K562 (cell line): ENCODE results near the gene LMBRD1. TPM values are rescaled to one million over a fixed set of nuclear protein-coding genes. Genes with fewer than 3 reads are reported as not detected.

Experiments
- ARID1B ChIP-seq: fragments of 450-650 bp; IDR thresholded peaks from 2 replicates; pipeline ENCODE4 v1.6.1; 2016; ENCODE audit warnings: antibody characterized with exemption, mild to moderate bottlenecking, inconsistent platforms
- CBFA2T3 ChIP-seq: fragments of 450-650 bp; IDR thresholded peaks from 2 replicates; pipeline ENCODE4 v1.6.1; 2017
- CCNT2 ChIP-seq: IDR thresholded peaks from 2 replicates; pipeline ENCODE4 v1.6.1; 2011; ENCODE audit warnings: borderline replicate concordance, low read depth, mild to moderate bottlenecking, moderate library complexity, mixed read lengths, low read length; ENCODE audit not compliant: insufficient read length; ENCODE audit errors: extremely low read depth
- FOXP1 ChIP-seq: sonication (generic); formaldehyde crosslinking; IDR thresholded peaks from 2 replicates; pipeline ENCODE4 v1.8.0; 2022; ENCODE audit warnings: mild to moderate bottlenecking, missing genetic modification reagents
- GATAD2B ChIP-seq: fragments of 450-650 bp; IDR thresholded peaks from 2 replicates; pipeline ENCODE4 v1.6.1; 2017; ENCODE audit warnings: mild to moderate bottlenecking, borderline replicate concordance
- HDAC3 ChIP-seq: fragments of 450-650 bp; IDR thresholded peaks from 2 replicates; pipeline ENCODE4 v1.6.1; 2018; ENCODE audit warnings: borderline replicate concordance, mild to moderate bottlenecking, moderate library complexity; ENCODE audit not compliant: partially characterized antibody
- NCOA1 ChIP-seq: fragments of 450-650 bp; IDR thresholded peaks from 2 replicates; pipeline ENCODE4 v1.6.1; 2016; ENCODE audit warnings: low read depth
- NCOR1 ChIP-seq: fragments of 450-650 bp; IDR thresholded peaks from 2 replicates; pipeline ENCODE4 v1.6.1; 2016; ENCODE audit warnings: mild to moderate bottlenecking, moderate library complexity
- RHOXF2B ChIP-seq: fragments of 250-450 bp; sonication (Bioruptor Pico); conservative IDR thresholded peaks from 2 replicates; pipeline ENCODE4 v1.5.1; 2021
- SOX6 ChIP-seq: fragments of 450-650 bp; IDR thresholded peaks from 2 replicates; pipeline ENCODE4 v1.6.1; 2014; ENCODE audit warnings: mild to moderate bottlenecking
- TAF9B ChIP-seq: fragments of 450-650 bp; IDR thresholded peaks from 2 replicates; pipeline ENCODE4 v1.6.1; 2018; ENCODE audit warnings: mild to moderate bottlenecking; ENCODE audit not compliant: partially characterized antibody
- TBL1XR1 ChIP-seq, 2 experiments: IDR thresholded peaks; 2 replicates each; pipeline ENCODE4 v1.6.1; 2012; ENCODE audit warnings: improper control_type of control experiment in 2 of 2, low read length in 2 of 2, mild to moderate bottlenecking in 1 of 2
- ZKSCAN3 ChIP-seq: fragments of 250-450 bp; sonication (Bioruptor Pico); IDR thresholded peaks from 2 replicates; pipeline ENCODE4 v1.4.0; 2020
- ZNF146 ChIP-seq: IDR thresholded peaks from one replicate; pipeline ENCODE4 v1.6.1; 2018; ENCODE audit warnings: missing compliant biosample characterization; ENCODE audit not compliant: unreplicated experiment
- ZNF699 ChIP-seq: fragments of 250-450 bp; sonication (Bioruptor Pico); IDR thresholded peaks from 2 replicates; pipeline ENCODE4 v1.8.0; 2021; ENCODE audit warnings: mild to moderate bottlenecking, moderate library complexity; ENCODE audit not compliant: insufficient replicate concordance
- polyA plus RNA-seq, 8 experiments: library from polyadenylated mRNA; depleted of rRNA in 4 of 8; stranded (reverse) in 5 of 8; unstranded in 3 of 8; fragments of >200 nt; fragmentation: Nextera tagmentation in 2 of 8; fragmentation: Illumina TruSeq in 1 of 8; extraction: Ambion mirVana in 2 of 8; extraction: Trizol in 1 of 8; gene quantifications; 2 replicates each; pipeline versions ENCODE4 v1.2.1 to v1.2.3, GENCODE V29; 2011 to 2014; ENCODE audit warnings: inconsistent platforms in 1 of 8, missing spikeins in 1 of 8
- total RNA-seq, 7 experiments: library from RNA; depleted of rRNA in 6 of 7; stranded (reverse); fragments of >200 nt in 6 of 7; fragmentation: Illumina TruSeq in 2 of 7; extraction: Trizol in 2 of 7; gene quantifications; 2 replicates each; pipeline versions ENCODE4 v1.2.1 to v1.2.3, GENCODE V29; 2011 to 2021; ENCODE audit warnings: low replicate concordance in 1 of 7
- TF ChIP-seq, protein P1 (sequence below), 2 experiments: fragments of 200-800 bp in 1 of 2; sonication (Bioruptor generic) in 1 of 2; sonication (generic) in 1 of 2; formaldehyde crosslinking in 1 of 2; IDR thresholded peaks in 1 of 2; conservative IDR thresholded peaks in 1 of 2; 2 replicates each; pipeline versions ENCODE4 v1.5.0 to v1.6.1; 2016 to 2020; ENCODE audit warnings: missing compliant biosample characterization in 1 of 2, missing genetic modification characterization in 1 of 2, missing genetic modification reagents in 1 of 2
- TF ChIP-seq, protein P2 (sequence below), 2 experiments: fragments of 450-650 bp in 1 of 2; sonication (generic) in 1 of 2; formaldehyde crosslinking in 1 of 2; IDR thresholded peaks in 1 of 2; conservative IDR thresholded peaks in 1 of 2; 2 replicates each; pipeline versions ENCODE4 v1.6.1 to v1.8.1; 2016 to 2023; ENCODE audit warnings: mild to moderate bottlenecking in 2 of 2, moderate library complexity in 2 of 2, inconsistent platforms in 1 of 2, missing genetic modification reagents in 1 of 2
- TF ChIP-seq, protein P3 (sequence below), 2 experiments: fragments of 450-650 bp; conservative IDR thresholded peaks; 2 replicates each; pipeline ENCODE4 v1.6.1; 2017; ENCODE audit warnings: mild to moderate bottlenecking in 2 of 2, moderate library complexity in 2 of 2

The LMBRD1 gene
- total and polyA plus RNA-seq, 9 of the 15 experiments (the other 6 are each of a cell fraction or from before 2014, with no cell fraction given), result 14.0 to 85.2 (median 26.5) TPM

DNA sequence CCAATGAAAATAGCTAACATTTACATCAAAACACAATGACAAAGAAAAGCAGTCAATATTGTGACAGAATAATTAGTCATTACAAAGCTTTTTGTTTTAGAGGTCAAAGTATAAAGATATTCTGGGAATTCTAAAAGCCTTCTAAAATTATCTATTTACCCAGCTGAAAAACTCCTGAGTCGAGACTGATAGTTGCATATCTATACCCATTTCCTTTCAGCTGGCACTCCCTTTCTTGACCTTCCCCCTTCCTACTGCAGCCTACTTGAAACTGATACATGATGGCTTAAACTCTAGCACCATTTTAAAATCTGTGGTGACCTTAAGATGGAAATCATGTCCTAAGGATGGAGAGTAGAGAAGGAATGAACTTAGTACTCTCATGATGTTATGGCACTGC is 38.6 kb downstream of the LMBRD1 start (continued):
- TF ChIP-seq, protein P1, sequence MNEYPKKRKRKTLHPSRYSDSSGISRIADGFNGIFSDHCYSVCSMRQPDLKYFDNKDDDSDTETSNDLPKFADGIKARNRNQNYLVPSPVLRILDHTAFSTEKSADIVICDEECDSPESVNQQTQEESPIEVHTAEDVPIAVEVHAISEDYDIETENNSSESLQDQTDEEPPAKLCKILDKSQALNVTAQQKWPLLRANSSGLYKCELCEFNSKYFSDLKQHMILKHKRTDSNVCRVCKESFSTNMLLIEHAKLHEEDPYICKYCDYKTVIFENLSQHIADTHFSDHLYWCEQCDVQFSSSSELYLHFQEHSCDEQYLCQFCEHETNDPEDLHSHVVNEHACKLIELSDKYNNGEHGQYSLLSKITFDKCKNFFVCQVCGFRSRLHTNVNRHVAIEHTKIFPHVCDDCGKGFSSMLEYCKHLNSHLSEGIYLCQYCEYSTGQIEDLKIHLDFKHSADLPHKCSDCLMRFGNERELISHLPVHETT (CRISPR knock-in tag; conservative IDR thresholded peaks at IDR 0.05 in 1 of 2, IDR thresholded peaks at IDR 0.05 in 1 of 2), result 0 out of 4 replicates have a peak, but pooled peaks of 1 of the 2 experiments have one; percentile 47
- TF ChIP-seq FOXP1, result no peak
- TF ChIP-seq ZKSCAN3 (CRISPR knock-in tag), result no peak
- no peak for TF ChIP-seq RHOXF2B (CRISPR knock-in tag)
- peak; percentile 94 for TF ChIP-seq ARID1B
- no peak for TF ChIP-seq ZNF699
- TF ChIP-seq, protein P2, sequence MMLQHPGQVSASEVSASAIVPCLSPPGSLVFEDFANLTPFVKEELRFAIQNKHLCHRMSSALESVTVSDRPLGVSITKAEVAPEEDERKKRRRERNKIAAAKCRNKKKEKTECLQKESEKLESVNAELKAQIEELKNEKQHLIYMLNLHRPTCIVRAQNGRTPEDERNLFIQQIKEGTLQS (IDR thresholded peaks at IDR 0.05), result no peak
- TF ChIP-seq, protein P2 (CRISPR knock-in tag; conservative IDR thresholded peaks at IDR 0.05), result no peak
- no peak for TF ChIP-seq ZNF146 (CRISPR knock-in tag)
- peak; percentile 97 for TF ChIP-seq CBFA2T3
- TF ChIP-seq TAF9B, result peak; percentile 55
- peak; percentile 55 for TF ChIP-seq CCNT2
- TF ChIP-seq, protein P3, sequence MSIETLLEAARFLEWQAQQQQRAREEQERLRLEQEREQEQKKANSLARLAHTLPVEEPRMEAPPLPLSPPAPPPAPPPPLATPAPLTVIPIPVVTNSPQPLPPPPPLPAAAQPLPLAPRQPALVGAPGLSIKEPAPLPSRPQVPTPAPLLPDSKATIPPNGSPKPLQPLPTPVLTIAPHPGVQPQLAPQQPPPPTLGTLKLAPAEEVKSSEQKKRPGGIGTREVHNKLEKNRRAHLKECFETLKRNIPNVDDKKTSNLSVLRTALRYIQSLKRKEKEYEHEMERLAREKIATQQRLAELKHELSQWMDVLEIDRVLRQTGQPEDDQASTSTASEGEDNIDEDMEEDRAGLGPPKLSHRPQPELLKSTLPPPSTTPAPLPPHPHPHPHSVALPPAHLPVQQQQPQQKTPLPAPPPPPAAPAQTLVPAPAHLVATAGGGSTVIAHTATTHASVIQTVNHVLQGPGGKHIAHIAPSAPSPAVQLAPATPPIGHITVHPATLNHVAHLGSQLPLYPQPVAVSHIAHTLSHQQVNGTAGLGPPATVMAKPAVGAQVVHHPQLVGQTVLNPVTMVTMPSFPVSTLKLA (conservative IDR thresholded peaks at IDR 0.05), result peak in 1 of 2 experiments; percentile 58; a peak in 2 of 4 replicates
- peak; percentile 94 for TF ChIP-seq NCOR1
- peak; percentile 85 for TF ChIP-seq HDAC3
- peak; percentile 38; the same call in 1 of the 2 replicates for TF ChIP-seq GATAD2B
- peak; percentile 94 for TF ChIP-seq SOX6
- peak; percentile 56; the same call in 1 of the 2 replicates for TF ChIP-seq NCOA1
- TF ChIP-seq TBL1XR1 (IDR thresholded peaks at IDR 0.05; ENCODE audit: low read length in 2 of 2), result peak in 1 of 2 experiments; percentile 96; a peak in 2 of 4 replicates
- TF ChIP-seq, all 486 proteins: peak for 71
